Loucy (cell line): ENCODE data around the gene ZNF140.

Experiments
- H2AFZ ChIP-seq: fragments of 200-600 bp; sonication (generic); 2 replicates; pipeline ENCODE4 v1.6.0; 2016; ENCODE audit warnings: antibody characterized with exemption, mild to moderate bottlenecking, low read length, moderate library complexity
- H3F3A ChIP-seq: fragments of 200-600 bp; 2 replicates; pipeline ENCODE4 v1.6.0; 2016; ENCODE audit warnings: antibody characterized with exemption, low read depth, mild to moderate bottlenecking
- H3K27me3 ChIP-seq: fragments of 200-600 bp; sonication (generic); 2 replicates; pipeline ENCODE4 v1.6.1; 2014; ENCODE audit warnings: low read length, mild to moderate bottlenecking; ENCODE audit not compliant: insufficient read depth, poor library complexity, severe bottlenecking
- H3K36me3 ChIP-seq: fragments of 200-600 bp; sonication (generic); 2 replicates; pipeline ENCODE4 v1.6.1; 2016; ENCODE audit warnings: low read length; ENCODE audit not compliant: insufficient read depth
- H3K4me1 ChIP-seq: fragments of 200-600 bp; sonication (generic); 2 replicates; pipeline ENCODE4 v1.5.1; 2014; ENCODE audit warnings: low read length, mild to moderate bottlenecking; ENCODE audit not compliant: insufficient read depth, poor library complexity, severe bottlenecking
- H3K4me2 ChIP-seq: fragments of 200-600 bp; sonication (generic); 2 replicates; pipeline ENCODE4 v1.6.0; 2014; ENCODE audit warnings: antibody characterized with exemption, low read length, low read depth, mild to moderate bottlenecking; ENCODE audit not compliant: poor library complexity, severe bottlenecking
- H3K4me3 ChIP-seq: fragments of 200-600 bp; sonication (generic); 2 replicates; pipeline ENCODE4 v1.5.1; 2014; ENCODE audit warnings: low read length, mild to moderate bottlenecking, mixed read lengths; ENCODE audit not compliant: poor library complexity, severe bottlenecking
- H3K79me2 ChIP-seq: fragments of 200-600 bp; sonication (generic); 2 replicates; pipeline ENCODE4 v1.6.1; 2014; ENCODE audit warnings: low read length; ENCODE audit not compliant: insufficient read depth
- H3K9ac ChIP-seq: fragments of 200-600 bp; sonication (generic); 2 replicates; pipeline ENCODE4 v1.6.0; 2014; ENCODE audit warnings: mild to moderate bottlenecking, low read depth, low read length, moderate library complexity; ENCODE audit not compliant: poor library complexity, severe bottlenecking
- H3K9me2 ChIP-seq: fragments of 200-600 bp; sonication (generic); replicated peaks from 2 replicates; pipeline ENCODE4 v1.6.1; 2016; ENCODE audit warnings: low read depth, low read length, mixed read lengths
- H3K9me3 ChIP-seq: fragments of 200-600 bp; sonication (generic); 2 replicates; pipeline ENCODE4 v1.6.1; 2014; ENCODE audit warnings: mild to moderate bottlenecking, antibody characterized with exemption, low read length, low read depth; ENCODE audit not compliant: insufficient read depth
- H4K20me1 ChIP-seq: fragments of 200-600 bp; sonication (generic); 2 replicates; pipeline ENCODE4 v1.6.0; 2014; ENCODE audit warnings: antibody characterized with exemption, low read length, mild to moderate bottlenecking; ENCODE audit not compliant: insufficient read depth, poor library complexity, severe bottlenecking
- CTCF ChIP-seq: fragments of 200-600 bp; sonication (generic); conservative IDR thresholded peaks from 2 replicates; pipeline ENCODE4 v1.5.1; 2014; ENCODE audit warnings: mild to moderate bottlenecking, antibody characterized with exemption, low read length
- EZH2phosphoT487 ChIP-seq: fragments of 200-600 bp; IDR thresholded peaks from 2 replicates; pipeline ENCODE4 v1.6.1; 2018; ENCODE audit warnings: antibody characterized with exemption, mild to moderate bottlenecking, moderate library complexity, borderline replicate concordance

ZNF140 gene

GRCh38 chr12:133080026-133080367, 726 bp upstream of the ZNF140 start:
- no peaks in the 10 kb centered on the region for H4K20me1 ChIP-seq
- H3F3A ChIP-seq = no peaks in the 10 kb centered on the region
- H3K4me1 ChIP-seq = peaks cover 16% of the 10 kb centered on the region
- peak overlapping the region; percentile 75 for H3K4me3 ChIP-seq
- no peaks in the 10 kb centered on the region for H3K27me3 ChIP-seq
- H3K9me2 ChIP-seq = no peaks in the 10 kb centered on the region
- peak overlapping the region; percentile 98 for H3K4me2 ChIP-seq
- peak overlapping the region; percentile 93 for H2AFZ ChIP-seq
- peak overlapping the region; percentile 74 for H3K9ac ChIP-seq
- H3K79me2 ChIP-seq = peaks cover 12% of the 10 kb centered on the region
- H3K9me3 ChIP-seq = peaks cover 23% of the 10 kb centered on the region
- peaks cover 5% of the 10 kb centered on the region; the same call in 1 of the 2 replicates for H3K36me3 ChIP-seq
- TF ChIP-seq EZH2phosphoT487 (no peak), CTCF (no peak)

- H2AFZ ChIP-seq = peak overlapping the region; percentile 78
- peak overlapping the region; percentile 74 for H3K9ac ChIP-seq
- H3F3A ChIP-seq = no peaks in the 10 kb centered on the region
- no peaks in the 10 kb centered on the region for H3K27me3 ChIP-seq
- TF ChIP-seq EZH2phosphoT487 (no peak), CTCF (no peak)
- H3K9me3 ChIP-seq = peaks cover 21% of the 10 kb centered on the region
- H3K4me3 ChIP-seq = peak overlapping the region; percentile 75
- peaks cover 10% of the 10 kb centered on the region; the same call in 1 of the 2 replicates for H3K36me3 ChIP-seq
- H3K4me1 ChIP-seq = peaks cover 16% of the 10 kb centered on the region
- H3K4me2 ChIP-seq = peak overlapping the region; percentile 98
- H3K9me2 ChIP-seq = no peaks in the 10 kb centered on the region
- peaks cover 12% of the 10 kb centered on the region for H3K79me2 ChIP-seq
- H4K20me1 ChIP-seq = no peaks in the 10 kb centered on the region
Observed at GRCh38 chr12:133081159-133081780, 547 bp downstream of the ZNF140 start.

- Histone ChIP-seq H3K79me2 (peaks cover 12% of the 10 kb centered on the region), H3K9ac (no peak overlapping the region), H3K9me2 (no peaks in the 10 kb centered on the region), H2AFZ (no peak overlapping the region), H4K20me1 (no peaks in the 10 kb centered on the region), H3K27me3 (no peaks in the 10 kb centered on the region), H3F3A (no peaks in the 10 kb centered on the region), H3K36me3 (peaks cover 10% of the 10 kb centered on the region; the same call in 1 of the 2 replicates), H3K4me1 (peaks cover 16% of the 10 kb centered on the region), H3K9me3 (peaks cover 22% of the 10 kb centered on the region), H3K4me2 (no peak overlapping the region), H3K4me3 (no peak overlapping the region)
- TF ChIP-seq EZH2phosphoT487 = no peak
- TF ChIP-seq CTCF = no peak
Observed at GRCh38 chr12:133083345-133083744, 2.6 kb downstream of the ZNF140 start.
